ENCODE measurements around the gene C17orf107. TPM values are rescaled to one million over a fixed set of nuclear protein-coding genes. Genes with fewer than 3 reads are reported as not detected.
"Not testable (repeated sequence)": the region's sequence is repeated elsewhere in the genome, so short reads cannot be mapped to it uniquely, and the experiment has no call there.

The C17orf107 gene
- total and polyA plus RNA-seq, 4 donors = 0.19 to 5.9 (median 1.7) TPM

DNA sequence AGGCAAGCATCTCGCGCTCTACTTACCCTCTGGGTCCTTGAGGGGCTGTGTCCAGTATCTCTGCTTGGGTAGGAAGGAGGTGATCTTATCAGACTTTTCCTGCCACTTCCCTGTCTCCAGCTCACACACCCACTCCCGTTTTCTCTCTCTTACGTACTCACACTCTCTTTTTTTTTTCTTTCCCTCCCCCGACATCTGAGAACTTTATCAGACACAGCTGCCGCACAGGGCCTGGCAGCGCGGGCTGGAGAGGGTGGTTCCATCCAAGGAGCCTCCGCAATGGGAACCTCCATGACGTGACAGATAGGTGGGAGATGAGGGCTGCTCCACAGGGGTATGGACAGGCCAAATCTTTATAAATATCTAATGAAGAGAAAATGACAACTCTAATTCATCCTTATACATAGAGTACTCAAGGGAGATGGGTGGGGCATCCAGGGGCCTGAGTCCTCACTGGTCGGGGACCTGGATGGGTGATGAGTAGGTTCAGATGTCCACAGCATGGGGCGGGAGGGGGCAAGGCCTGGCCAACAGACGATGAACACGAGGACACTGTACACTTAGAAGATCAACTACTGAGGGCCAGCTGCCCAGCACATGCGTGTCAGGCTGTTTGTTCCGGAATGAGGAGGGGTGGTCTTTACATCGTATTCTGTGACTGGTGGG lies 42.9 kb upstream of the C17orf107 start:
- H3K27me3 ChIP-seq (ENCODE audit: control insufficient read depth in 4 of 4, insufficient read depth in 4 of 4, low read length in 3 of 4) = no peaks in the 10 kb centered on the region
- no peak overlapping the region for H3K27ac ChIP-seq (ENCODE audit: low read depth in 1 of 2, low read length in 2 of 2)
- no peak overlapping the region for H3K4me3 ChIP-seq (ENCODE audit: low read depth in 1 of 3, low read length in 3 of 3)
- TF ChIP-seq GABPA (IDR thresholded peaks at IDR 0.05 in 1 of 2, conservative IDR thresholded peaks at IDR 0.05 in 1 of 2) (no peak), CTCF (IDR thresholded peaks at IDR 0.05; ENCODE audit: low read depth, low read length, missing input control) (no peak), HNF4A (conservative IDR thresholded peaks at IDR 0.05) (no peak), MAX (IDR thresholded peaks at IDR 0.05) (no peak), FOXA1 (IDR thresholded peaks at IDR 0.05) (no peak)
- TF ChIP-seq, protein P1, sequence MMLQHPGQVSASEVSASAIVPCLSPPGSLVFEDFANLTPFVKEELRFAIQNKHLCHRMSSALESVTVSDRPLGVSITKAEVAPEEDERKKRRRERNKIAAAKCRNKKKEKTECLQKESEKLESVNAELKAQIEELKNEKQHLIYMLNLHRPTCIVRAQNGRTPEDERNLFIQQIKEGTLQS (IDR thresholded peaks at IDR 0.05) = no peak
- no peaks in the 10 kb centered on the region for H3K9me3 ChIP-seq (ENCODE audit: control insufficient read depth in 4 of 4, low read length in 3 of 4)
- 91% methylated on average over 17 of the region's 17 CpGs for WGBS
- H3K9ac ChIP-seq (ENCODE audit: low read depth in 1 of 2, low read length in 2 of 2) = no peak overlapping the region
- no peaks in the 10 kb centered on the region for H3K4me1 ChIP-seq (ENCODE audit: control insufficient read depth in 4 of 4, insufficient read depth in 4 of 4, low read length in 3 of 4)
- H3K36me3 ChIP-seq (ENCODE audit: control insufficient read depth in 4 of 4, insufficient read depth in 3 of 4, low read depth in 1 of 4, low read length in 3 of 4) = peaks cover 0 to 3% (median 1%) of the 10 kb centered on the region in 4 donors
- no peak for DNase-seq (ENCODE audit: low spot score)

DNA sequence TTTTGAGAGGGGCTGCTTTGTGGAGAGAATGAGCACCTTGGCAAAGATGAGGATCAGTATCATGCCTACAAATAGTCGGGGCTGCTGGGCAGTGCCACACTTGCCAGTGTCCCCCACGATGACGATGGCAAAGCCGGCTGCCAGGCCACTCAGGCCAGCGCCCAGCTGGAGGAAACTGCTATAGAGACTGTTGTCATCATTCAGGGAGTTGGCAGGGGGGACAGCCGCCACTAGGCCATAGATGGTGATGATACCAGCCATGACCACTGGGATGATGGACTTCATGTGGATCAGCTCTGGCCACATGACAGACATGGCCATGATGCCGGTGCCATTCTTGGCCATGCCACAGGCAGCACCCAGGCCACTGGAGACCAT lies 42.4 kb upstream of the C17orf107 start:
- 95% methylated on average over 7 of the region's 7 CpGs for WGBS
- no peak overlapping the region for H3K27ac ChIP-seq (ENCODE audit: low read depth in 1 of 2, low read length in 2 of 2)
- H3K27me3 ChIP-seq (ENCODE audit: control insufficient read depth in 4 of 4, insufficient read depth in 4 of 4, low read length in 3 of 4) = no peaks in the 10 kb centered on the region
- no peak for DNase-seq (ENCODE audit: low spot score)
- TF ChIP-seq, protein P1 (IDR thresholded peaks at IDR 0.05) = no peak
- no peaks in the 10 kb centered on the region for H3K4me1 ChIP-seq (ENCODE audit: control insufficient read depth in 4 of 4, insufficient read depth in 4 of 4, low read length in 3 of 4)
- H3K4me3 ChIP-seq (ENCODE audit: low read depth in 1 of 3, low read length in 3 of 3) = no peak overlapping the region
- H3K9me3 ChIP-seq (ENCODE audit: control insufficient read depth in 4 of 4, low read length in 3 of 4) = no peaks in the 10 kb centered on the region
- H3K9ac ChIP-seq (ENCODE audit: low read depth in 1 of 2, low read length in 2 of 2) = no peak overlapping the region
- peaks cover 0 to 3% (median 1%) of the 10 kb centered on the region in 4 donors for H3K36me3 ChIP-seq (ENCODE audit: control insufficient read depth in 4 of 4, insufficient read depth in 3 of 4, low read depth in 1 of 4, low read length in 3 of 4)

DNA sequence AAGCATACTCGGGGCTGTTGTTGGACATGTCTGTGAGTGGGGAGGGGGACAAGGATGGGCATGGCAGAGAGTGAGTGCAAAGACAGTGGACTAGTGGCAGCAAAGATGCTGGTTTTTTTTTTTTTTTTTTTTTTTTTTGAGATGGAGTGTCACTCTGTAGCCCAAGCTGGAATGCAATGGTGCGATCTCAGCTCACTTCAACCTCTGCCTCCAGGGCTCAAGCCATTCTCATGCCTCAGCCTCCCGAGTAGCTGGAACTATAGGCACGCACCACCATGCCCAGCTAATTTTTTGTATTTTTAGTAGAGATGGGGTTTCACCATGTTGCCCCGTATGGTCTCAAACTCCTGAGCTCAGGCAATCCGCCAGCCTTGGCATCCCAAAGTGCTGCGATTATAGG lies 42.0 kb upstream of the C17orf107 start:
- not testable (repeated sequence) for H3K4me1 ChIP-seq (ENCODE audit: control insufficient read depth in 4 of 4, insufficient read depth in 4 of 4, low read length in 3 of 4)

GRCh38 chr17:4858068-4858881 lies 41.1 kb upstream of the C17orf107 start:
- TF ChIP-seq, protein P1 (IDR thresholded peaks at IDR 0.05) = no peak
- TF ChIP-seq NR2F2 (IDR thresholded peaks at IDR 0.05) (peak; percentile 50), RAD21 (IDR thresholded peaks at IDR 0.05) (peak in 1 of 2 donors; percentile 8), MAX (IDR thresholded peaks at IDR 0.05) (no peak), FOXA1 (IDR thresholded peaks at IDR 0.05) (no peak)
- no peak for DNase-seq (ENCODE audit: low spot score)
- H3K27me3 ChIP-seq (ENCODE audit: control insufficient read depth in 4 of 4, insufficient read depth in 4 of 4, low read length in 3 of 4) = no peaks in the 10 kb centered on the region
- 78% methylated on average over 7 of the region's 7 CpGs for WGBS
- no peaks in the 10 kb centered on the region for H3K4me1 ChIP-seq (ENCODE audit: control insufficient read depth in 4 of 4, insufficient read depth in 4 of 4, low read length in 3 of 4)
- no peak overlapping the region for H3K4me3 ChIP-seq (ENCODE audit: low read depth in 1 of 3, low read length in 3 of 3)
- H3K9ac ChIP-seq (ENCODE audit: low read depth in 1 of 2, low read length in 2 of 2) = no peak overlapping the region
- H3K36me3 ChIP-seq (ENCODE audit: control insufficient read depth in 4 of 4, insufficient read depth in 3 of 4, low read depth in 1 of 4, low read length in 3 of 4) = peaks cover 0 to 3% (median 1%) of the 10 kb centered on the region in 4 donors
- no peaks in the 10 kb centered on the region for H3K9me3 ChIP-seq (ENCODE audit: control insufficient read depth in 4 of 4, low read length in 3 of 4)
- H3K27ac ChIP-seq (ENCODE audit: low read depth in 1 of 2, low read length in 2 of 2) = peak overlapping the region in 1 of 2 donors; percentile 51

More for the DNA sequence above, 42.0 kb upstream of the C17orf107 start:
- not testable (repeated sequence) for DNase-seq (ENCODE audit: low spot score); H3K9me3 ChIP-seq (ENCODE audit: control insufficient read depth in 4 of 4, low read length in 3 of 4); H3K9ac ChIP-seq (ENCODE audit: low read depth in 1 of 2, low read length in 2 of 2); H3K36me3 ChIP-seq (ENCODE audit: control insufficient read depth in 4 of 4, insufficient read depth in 3 of 4, low read depth in 1 of 4, low read length in 3 of 4); H3K4me3 ChIP-seq (ENCODE audit: low read depth in 1 of 3, low read length in 3 of 3); H3K27me3 ChIP-seq (ENCODE audit: control insufficient read depth in 4 of 4, insufficient read depth in 4 of 4, low read length in 3 of 4)
- WGBS = 92% methylated on average over 7 of the region's 7 CpGs
- peak overlapping the region in 1 of 2 donors; percentile 44 for H3K27ac ChIP-seq (ENCODE audit: low read depth in 1 of 2, low read length in 2 of 2)
